HPDE6-E6E7 (cell line): ENCODE results near the gene BCKDK.

Experiments used
- DNase-seq: peaks from one replicate; pipeline ENCODE4 v3.0.0; 2011; ENCODE audit warnings: missing footprints; ENCODE audit errors: extremely low spot score

The BCKDK gene

GRCh38 chr16:31080035-31080629 is 28.1 kb upstream of the BCKDK start:
- no peak for DNase-seq

GRCh38 chr16:31080756-31081419 is 27.3 kb upstream of the BCKDK start:
- DNase-seq = no peak

GRCh38 chr16:31081428-31082351 is 26.5 kb upstream of the BCKDK start:
- DNase-seq = no peak

DNA sequence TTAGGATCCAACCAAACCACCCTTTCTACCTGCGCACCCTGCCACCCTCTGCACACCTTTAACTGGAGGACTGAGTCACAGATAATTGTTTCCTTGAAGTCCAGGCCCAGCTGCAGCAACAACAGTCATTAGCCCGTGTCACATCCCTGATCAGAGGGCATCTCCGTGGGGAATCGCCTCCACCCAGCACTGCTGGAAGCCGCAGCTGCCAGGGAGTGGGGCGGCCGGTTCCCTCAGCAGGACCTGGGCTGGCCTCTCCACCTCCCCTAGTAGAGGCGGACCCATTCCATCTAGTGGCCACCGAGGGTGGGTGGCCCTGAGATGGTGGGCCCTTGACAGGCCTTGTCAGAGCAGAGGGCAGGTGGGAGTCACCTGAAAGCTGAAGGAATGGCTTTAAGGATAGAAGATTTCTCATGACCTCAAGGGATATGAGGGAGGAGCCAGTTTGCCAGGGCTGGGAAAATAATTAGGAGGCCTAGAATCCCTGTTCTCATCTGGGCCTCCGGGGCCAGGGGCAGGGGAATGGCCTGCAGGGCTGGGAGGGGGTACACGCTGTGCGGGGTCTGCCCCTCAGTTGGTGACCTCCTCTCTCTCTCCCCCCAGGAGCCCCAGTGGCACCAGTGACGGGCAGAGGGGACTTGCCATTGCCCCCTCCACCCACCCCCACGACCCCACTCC is 25.7 kb upstream of the BCKDK start:
- no peak for DNase-seq

DNA sequence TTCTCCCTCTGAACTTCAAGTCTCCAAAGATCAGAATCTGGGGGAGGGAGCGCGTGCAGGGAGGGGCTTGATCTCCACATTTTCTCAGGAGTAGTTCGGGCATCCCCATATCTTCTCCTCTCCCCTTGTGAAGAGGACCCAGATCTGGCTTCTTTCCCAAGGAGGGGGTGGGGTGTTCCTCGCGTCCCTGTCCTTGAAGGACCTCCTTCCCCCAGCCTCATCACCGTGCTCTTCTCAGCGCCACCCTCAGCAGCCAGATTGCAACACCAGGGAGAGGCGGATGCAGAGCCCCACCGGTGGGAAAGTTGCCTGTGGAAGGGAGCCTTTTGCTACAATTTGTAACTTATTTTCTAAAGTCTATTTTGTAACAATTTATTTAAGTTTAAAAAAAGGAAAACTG is 25.1 kb upstream of the BCKDK start:
- no peak for DNase-seq

DNA sequence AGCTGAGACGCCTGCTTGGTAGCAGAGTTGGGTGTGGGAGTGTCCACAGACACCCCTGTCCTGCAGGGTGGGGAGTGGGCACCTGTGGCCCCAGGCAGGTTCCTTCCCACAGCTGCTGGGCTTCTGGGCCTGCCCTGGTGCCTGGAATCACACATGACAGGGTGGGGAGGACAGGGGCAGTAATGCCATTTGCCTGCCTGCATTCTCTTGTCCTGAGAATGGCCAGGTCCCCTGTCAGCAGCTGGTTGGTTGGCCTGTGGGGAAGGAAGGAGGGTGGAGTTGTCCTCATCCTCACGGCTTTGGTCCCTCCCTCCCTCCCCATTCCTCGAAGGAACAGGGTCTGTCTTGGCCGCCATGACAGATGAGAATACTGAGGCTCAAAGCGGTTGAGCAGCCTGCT is 24.6 kb upstream of the BCKDK start:
- no peak for DNase-seq

DNA sequence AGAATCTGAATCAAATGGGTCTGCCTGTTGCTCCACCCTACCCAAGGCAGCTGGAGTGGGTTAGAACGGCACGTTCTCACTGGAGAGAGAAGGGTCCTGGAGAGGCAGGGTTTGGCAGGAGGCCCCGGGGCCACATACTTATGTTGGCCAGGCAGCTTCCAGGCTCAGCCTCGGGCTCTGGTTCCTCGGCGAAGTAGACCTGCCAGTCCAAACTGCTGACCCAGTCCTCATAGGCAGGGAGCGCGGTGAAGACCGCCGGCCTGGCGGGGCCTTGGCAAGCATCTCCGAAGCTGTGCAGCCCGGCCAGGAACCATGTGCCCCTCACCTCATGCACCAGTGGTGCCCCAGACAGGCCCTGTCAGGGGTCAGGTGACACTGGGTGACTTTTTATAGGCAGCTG is 24.2 kb upstream of the BCKDK start:
- DNase-seq = no peak

DNA sequence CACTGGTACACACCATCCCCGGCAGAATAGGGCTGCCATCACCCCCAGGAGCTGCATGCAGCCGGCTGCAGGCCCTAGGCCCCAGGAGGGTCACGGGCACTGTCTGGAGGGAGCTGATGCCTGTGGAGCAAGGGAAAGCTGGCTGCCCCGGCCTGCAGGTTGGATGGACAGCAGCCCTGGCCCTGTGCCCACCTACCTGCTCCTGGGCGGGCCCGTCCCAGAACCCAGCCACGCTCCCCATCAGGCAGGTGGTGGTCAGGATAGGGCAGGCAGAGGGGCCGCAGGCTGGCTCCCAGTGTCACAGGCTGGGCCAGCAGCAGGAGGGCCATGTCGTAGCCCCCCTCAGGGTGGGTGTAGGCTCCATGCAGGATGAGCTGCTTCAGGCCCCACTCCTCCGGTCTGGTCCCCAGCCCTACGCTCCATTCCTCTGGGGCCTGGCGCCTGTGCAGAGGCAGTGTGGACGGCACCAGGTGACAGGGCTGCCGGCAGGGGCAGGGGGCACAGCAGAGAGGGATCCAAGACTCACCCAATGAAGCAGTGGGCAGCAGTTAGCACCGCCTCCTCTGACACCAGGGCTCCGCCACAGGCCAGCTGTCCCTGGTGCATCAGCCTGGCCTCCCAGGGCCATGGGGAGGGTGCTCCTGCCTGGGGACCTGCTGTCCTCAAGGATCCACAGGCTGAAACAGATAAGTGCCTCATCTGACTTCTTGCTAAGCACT is 23.4 kb upstream of the BCKDK start:
- no peak for DNase-seq

DNA sequence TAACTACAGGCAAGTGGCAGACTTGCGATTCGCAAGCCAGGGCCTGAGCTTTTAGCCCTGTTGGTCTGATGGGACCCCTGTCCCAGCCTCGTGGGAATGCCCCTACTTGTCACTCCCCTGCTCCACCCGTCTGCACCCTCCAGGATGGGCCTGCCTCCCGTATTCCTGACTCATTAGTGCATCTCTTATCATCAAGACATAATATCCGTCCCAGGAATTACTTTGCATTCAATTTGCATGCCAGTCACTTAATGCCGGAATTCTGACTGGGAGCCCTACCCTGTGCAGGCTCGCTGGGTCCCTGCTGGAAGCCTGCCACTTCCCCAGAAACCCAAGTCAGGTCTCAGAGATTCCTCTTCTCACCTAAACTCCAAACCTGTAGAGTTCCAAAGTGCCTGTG is 22.8 kb upstream of the BCKDK start:
- no peak for DNase-seq

GRCh38 chr16:31085873-31086628 is 22.1 kb upstream of the BCKDK start:
- DNase-seq = no peak

- no peak for DNase-seq
Measured at GRCh38 chr16:31086629-31086906, 21.6 kb upstream of the BCKDK start.

GRCh38 chr16:31087481-31087880 is 20.7 kb upstream of the BCKDK start:
- DNase-seq = no peak

- DNase-seq = no peak
Measured at GRCh38 chr16:31087971-31088370, 20.2 kb upstream of the BCKDK start.

DNA sequence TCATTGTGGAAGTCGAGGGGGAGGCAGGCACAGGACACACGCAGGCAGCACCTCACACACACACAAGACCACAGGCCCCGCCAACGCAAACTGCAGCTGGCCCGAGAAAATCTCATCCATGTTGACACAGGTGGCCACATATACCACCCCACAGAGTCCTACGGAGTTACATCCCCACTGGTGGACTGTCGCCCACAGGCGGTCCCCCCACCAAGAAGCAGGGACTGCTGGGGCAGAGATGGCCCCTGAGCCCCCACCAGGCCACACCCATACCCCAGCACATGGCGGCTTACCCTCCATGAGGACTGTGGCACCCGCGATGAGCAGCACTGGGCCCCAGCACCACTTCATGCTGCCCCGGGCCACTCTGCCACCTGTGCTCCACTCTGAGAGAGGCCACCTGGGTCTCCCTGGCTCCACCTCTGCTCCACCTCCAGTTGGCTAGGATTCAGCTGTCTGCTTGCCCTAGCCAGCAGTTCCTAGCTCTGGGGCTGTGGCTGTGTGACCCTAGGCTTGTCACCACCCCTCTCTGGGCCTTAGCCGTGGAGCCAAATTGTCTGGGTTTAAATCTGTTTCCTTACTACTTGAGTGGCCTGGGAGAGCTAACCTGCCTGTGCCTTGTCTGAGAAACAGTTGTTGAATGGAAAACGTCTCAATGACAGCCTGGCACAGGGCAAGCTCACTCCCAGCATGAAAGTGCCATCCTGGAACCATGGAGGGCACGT is 19.6 kb upstream of the BCKDK start, which contains the start of gene PRSS53:
TSS of gene PRSS53 (minus strand) at position 485 of the 725 bp plus-strand sequence. CDS start at position 351, 134 bp downstream.
- DNase-seq = no peak

DNA sequence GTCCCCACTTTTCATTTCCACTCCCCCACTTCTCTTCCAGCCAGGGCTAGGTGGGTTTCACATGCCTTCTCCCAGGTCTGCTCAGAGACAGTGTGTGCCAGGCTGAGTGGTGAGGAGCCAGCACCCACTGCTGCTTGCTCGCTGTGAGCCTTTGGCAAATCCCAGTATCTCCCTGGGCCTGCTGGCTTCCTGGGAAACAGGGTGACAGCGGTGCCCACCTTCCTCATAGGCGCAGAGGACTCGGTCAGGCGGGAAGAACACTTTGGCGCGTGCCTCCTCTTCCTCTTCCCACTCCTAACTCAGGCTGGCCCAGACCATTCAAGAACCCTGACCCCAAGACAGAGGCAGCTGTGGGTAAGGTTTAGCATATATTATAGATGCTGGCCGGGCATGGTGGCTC is 19.0 kb upstream of the BCKDK start:
- DNase-seq = no peak

GRCh38 chr16:31090540-31090939 is 17.6 kb upstream of the BCKDK start:
- DNase-seq = no peak

GRCh38 chr16:31092330-31092729 is 15.9 kb upstream of the BCKDK start:
- no peak for DNase-seq

DNA sequence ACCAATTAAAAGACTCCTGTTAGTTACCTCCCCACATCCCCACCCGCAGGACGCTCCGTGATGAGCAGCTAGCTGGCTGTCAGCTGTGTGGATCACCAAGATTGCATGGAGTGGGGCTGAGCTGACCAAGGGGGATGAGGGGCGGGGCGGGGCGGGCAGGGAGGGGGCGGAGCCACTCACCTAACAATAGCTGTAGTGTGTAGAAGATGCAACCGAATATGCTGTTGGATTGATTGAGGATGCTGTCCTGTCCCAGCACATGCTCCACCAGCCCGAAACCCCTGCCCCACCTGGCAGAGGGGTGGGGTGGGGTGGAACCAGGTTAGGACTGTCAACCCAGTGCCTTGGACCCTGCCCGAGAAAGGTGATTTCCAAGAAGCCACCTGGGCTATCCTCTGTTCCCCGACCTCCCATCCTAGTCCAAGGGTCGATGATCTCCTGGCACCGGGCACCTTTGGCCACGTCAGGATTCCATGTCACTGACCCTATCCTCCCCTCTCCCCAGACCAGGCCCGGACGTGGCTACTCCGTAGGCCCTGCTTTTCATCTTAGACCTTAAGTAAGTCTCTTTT is 15.0 kb upstream of the BCKDK start:
- DNase-seq = peak; percentile 42

DNA sequence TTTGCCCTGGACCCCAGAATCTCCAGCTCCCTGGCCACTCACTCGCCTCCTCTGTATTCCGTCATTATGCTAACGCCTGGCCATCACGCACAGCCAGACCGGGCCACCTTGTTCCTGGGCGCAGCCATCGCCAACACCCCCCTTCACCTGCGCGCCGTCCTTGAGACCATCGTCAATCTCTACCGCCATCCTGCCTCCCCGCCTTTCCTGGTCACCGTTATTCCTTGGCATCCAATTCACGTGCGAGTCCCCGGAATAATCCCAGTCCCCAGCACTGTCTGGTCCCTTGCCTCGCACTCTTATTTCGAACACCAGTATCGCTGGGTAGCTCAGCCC is 14.1 kb upstream of the BCKDK start:
- no peak for DNase-seq
